CD4-positive, alpha-beta T cell treated with Interleukin-10 for 1 hour (primary cell): ENCODE results near the gene PKIB.

Experiments
- DNase-seq: peaks from one replicate; pipeline ENCODE4 v3.0.0-alpha.2; 2020

The PKIB gene

DNA sequence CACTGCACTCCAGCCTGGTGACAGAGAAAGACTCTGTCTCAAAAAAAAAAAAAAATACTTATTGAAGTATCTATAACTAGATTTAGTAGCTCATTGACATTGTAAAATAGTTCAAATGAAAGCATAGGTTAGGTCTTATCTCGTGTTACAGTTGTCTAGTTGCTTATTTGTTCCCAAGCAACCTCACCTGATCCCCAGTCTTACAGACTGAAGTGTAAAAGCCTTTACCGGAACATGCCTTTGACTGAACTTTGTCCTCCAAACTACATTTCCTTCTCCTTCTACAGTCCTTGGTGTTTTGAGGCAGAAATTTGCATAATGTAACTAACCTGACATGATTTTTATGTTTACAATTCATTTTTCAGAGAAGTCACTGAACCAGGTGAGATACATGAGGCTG, 61.0 kb downstream of the PKIB start:
- no peak for DNase-seq

- DNase-seq: no peak
Measured at GRCh38 chr6:122673343-122673961, 63.2 kb downstream of the PKIB start.

GRCh38 chr6:122676146-122676545, 65.9 kb downstream of the PKIB start:
- no peak for DNase-seq

- DNase-seq: no peak
Measured at GRCh38 chr6:122676688-122677087, 66.5 kb downstream of the PKIB start.

- DNase-seq: no peak
Measured at GRCh38 chr6:122677406-122677805, 67.2 kb downstream of the PKIB start.

DNA sequence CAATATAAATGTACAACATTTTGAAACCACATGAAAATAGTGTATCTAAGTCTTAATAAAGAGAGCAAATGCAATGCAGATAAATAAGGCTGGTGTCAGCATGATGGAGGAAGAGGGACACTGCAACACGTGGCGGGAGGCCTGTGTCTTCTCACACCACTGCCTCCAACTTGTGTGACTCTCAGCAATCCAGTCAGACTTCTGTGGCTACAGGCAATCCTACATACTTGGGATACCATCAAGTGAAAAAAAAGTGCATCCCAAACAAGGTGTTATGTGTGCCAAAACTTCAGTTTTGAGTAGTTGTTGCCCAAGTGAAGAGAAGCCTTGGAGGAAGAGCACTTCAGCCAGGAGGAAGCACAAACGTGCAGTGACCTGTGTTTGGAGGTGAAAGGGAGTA, 68.6 kb downstream of the PKIB start:
- no peak for DNase-seq

DNA sequence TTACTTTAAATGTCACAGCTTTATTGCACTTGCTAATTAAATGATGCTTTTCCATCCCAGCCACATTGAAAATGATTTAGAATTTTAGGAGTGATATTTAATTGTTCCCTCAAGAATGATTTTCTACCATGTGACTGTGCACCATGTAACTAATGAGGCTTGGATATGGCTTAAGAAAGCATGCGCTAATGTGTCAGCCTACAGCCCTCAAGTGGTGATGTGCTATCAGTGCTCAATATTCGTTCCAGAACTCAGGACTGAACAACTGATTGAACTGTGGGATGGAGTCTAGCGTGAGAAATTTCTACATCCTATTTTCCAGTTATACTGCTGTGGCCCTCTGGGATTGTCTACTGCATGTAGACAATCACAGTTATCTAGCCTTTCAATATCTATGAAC, 71.5 kb downstream of the PKIB start:
- DNase-seq: no peak

- no peak for DNase-seq
Measured at GRCh38 chr6:122683989-122684651, 73.9 kb downstream of the PKIB start.

GRCh38 chr6:122692175-122692598, 82.0 kb downstream of the PKIB start:
- no peak for DNase-seq

DNA sequence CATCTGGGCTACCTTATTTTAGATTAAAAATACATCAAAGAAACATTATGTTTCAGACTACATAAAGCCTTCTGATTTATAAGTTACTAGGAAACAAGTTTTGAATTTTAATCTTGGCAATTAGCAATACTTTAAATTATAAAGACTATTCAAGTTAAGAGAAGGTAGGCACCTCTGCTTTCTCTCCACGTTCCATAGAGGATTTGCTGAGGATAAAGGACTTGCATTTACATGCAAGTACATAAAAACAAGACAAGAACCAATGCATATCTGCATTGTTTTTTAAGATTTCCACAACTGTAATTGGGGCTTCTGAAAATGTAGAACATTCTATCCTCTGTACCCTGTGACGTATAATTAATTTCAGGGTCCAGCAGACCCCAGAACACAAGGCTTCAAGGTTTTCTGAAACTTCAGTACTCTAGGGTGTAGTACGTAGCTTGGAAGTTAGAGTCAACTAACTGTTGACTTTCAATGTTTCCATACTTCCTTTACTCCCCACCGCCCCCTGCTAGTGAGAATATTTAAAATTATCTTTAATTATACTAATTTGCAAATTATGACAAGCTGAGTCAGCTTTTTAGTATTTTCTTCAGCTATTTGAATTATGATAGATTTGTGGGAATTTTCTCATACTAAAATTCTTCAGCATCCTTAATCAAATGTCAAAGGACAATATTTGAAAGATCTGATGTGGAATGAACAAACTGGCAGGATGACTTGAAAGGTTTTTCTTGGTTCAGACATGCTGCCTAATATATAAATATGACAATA, 82.8 kb downstream of the PKIB start:
- no peak for DNase-seq

GRCh38 chr6:122694075-122694474, 83.9 kb downstream of the PKIB start:
- no peak for DNase-seq

- DNase-seq: no peak
Measured at GRCh38 chr6:122694602-122695001, 84.4 kb downstream of the PKIB start.

GRCh38 chr6:122695188-122695587, 85.0 kb downstream of the PKIB start:
- DNase-seq: no peak

DNA sequence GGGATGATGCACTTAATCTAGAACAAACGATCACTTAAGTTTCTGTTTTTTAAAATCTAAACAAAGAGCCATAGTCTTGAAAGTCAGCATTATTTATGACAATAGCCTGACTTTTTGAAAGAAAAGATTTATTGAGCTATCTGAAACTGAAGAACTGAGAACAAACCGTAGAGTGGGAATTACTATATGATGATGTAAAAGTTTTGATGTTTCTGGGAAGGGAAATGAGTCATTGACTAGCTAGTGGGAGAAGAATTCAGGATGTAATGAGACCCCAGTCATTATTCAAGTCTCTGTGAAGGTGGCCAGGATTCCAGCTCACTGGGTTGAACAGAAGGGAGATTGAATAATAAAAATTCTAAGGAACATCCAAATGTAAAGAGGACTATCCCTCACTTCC, 85.9 kb downstream of the PKIB start:
- no peak for DNase-seq

DNA sequence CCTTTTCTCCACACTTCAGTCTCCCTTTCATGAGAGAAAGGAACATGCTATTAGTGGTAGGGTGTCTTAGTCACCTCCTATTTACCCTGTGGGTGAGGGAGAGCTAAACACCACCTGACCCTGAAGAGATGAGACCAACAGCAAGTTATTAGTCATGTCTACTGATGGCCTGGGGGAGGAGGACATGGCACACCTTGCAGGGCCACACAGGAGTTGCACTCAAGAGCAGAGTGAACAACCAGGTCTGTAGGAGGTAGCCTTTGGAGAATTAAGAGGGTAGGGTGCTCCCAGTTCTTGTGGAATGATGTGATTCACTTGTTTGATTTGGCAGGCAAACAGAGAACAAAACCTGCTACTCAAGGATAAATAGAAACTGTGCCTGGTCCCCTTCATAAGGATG, 86.6 kb downstream of the PKIB start:
- DNase-seq: no peak

- DNase-seq: no peak
Measured at GRCh38 chr6:122697458-122697857, 87.3 kb downstream of the PKIB start.

DNA sequence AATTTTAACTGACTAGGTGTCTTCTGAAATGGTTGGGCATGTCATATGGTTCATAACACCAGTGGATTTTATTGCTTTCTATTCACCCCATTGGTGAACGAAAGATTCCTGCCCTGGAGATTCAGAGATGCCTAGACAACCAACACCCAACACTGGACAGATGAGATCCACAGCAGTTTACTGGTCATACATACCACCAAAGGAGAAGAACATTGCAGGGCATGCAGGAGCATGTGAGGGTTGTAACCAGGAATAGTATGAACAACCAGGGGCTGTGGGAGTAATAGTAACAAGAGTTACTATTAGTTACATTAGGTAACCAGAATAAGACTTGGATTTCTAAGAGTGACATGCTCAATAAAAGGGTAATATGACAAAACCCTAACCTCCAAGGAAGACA, 91.5 kb downstream of the PKIB start:
- DNase-seq: no peak

DNA sequence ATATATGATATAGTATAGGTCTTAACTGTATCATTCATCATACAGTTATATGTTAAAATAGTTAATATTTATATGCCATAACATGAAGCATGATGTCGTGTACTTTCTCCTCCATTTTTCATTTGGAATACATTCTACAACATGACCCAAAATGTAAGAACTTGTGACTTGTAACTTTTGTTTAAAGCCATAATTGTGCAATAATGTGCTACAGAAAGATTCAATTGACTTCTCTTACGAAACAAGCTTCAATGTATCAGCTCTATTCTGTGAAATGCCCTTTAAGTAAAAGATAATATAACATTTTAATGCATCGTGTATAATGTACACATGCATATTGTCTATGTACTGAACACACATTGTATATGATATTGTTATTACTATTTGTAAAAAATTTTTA, 92.6 kb downstream of the PKIB start:
- no peak for DNase-seq

DNA sequence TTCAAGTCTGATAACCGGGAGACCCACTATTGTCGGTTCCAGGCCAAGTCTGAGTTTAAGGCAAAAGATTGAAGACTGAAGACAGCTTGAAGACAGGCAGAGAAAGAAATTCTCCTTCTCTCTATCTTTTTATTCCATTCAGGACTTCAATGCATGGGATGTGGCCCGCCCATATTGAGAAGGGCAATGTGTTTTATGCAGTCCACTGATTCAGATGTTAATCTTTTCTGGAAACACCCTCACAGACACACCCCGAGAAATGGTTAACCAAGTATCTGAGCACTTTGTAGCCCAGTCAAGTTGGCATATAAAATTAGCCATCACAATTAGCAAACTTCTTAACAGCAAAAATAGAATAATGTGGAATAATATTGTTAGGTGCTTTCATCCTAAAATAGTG, 93.9 kb downstream of the PKIB start:
- DNase-seq: no peak

DNA sequence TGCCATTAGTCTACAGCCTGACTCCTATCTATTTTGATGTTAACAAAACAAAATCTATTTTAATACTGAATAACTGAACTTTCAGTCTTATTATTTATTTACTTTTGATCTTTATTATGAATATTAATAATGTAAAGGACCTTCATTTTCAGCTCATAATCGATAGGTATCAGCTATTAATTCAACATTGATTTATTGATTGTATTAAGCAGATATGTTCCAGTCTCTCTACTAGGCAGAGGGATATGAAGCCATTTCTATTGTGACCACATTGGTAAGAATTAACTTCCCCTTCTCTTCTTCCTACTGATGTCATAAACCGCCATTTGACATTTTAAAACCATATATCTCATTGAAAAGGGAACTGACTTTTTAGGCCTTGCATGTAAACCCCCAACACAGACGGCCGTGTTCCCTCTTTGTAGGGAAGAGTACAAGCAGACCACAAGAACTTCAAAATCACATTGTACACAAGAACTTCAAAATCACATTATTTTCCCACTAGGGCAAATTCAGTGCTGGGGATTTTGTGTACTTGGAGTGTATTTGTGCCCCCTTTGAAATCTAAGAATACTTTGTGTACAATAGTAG, 99.8 kb downstream of the PKIB start:
- DNase-seq: peak; percentile 7

DNA sequence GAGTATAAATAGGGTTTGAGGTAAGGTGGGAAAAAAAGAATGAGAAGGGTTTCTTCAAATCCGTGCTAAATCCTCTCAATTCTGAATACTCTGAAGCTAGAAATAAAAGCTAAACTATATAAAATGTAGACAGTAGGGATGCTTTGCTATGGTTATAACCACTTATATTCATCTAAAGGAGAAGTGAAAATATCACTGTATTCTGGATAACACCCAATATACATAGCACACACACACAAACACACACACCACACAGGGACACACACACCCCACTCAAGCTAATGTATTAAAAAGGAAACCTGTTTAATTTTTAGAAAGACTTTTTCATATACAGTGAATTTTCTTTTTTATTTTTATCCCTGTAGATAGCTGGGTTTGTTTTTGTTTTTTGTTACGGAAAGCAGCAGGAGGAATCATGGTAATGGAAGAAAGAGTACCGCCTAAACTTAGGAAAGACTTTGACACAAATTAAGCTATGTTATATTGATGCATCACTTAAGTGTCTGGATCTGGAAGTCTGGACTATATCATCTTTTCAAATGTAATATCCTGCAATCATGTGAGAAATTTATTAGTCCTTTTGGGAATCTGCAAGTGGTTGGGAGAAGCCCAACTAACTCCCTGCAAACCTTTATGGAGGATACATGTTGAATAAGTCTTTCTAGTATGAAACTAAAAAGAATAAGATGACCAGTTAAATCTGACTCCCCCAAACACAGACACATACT, 100.9 kb downstream of the PKIB start:
- DNase-seq: no peak

DNA sequence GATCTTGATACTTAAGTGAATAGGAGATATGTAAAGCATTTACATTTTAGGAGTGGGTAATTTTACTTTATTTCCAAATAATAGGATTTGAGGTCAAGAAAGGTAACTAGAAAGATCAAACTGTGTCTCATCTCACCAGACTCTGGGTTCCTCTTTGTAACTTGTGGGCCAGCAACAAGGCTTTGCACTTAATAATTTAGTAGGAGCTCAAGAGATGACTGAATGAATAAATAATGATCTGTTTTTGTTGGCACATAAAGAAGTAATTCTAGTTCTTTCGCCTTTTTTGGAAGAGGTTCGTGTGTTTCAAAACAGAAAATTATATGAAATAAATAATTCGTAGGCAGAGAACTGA, 101.9 kb downstream of the PKIB start:
- no peak for DNase-seq

GRCh38 chr6:122712448-122713137, 102.4 kb downstream of the PKIB start:
- no peak for DNase-seq
